Measurements from ENCODE around the gene HASPIN. TPM values are rescaled to one million over a fixed set of nuclear protein-coding genes. Genes with fewer than 3 reads are reported as not detected.

HASPIN gene
- polyA plus RNA-seq (ENCODE audit: insufficient read length in 10 of 10), result 1 to 10 TPM; 4.1 to 7.2 (median 5.7) TPM
- long read RNA-seq, donor 1, partial matches to known transcripts, result 0 of 1 reads
- long read RNA-seq, donor 1, other reads (novel, unspliced or antisense), result 0 of 1 reads
- long read RNA-seq, donor 2, result 0 reads
- long read RNA-seq, donor 3, result 0 reads
- long read RNA-seq, donor 4, partial matches to known transcripts, result 0 of 2 reads
- long read RNA-seq, donor 4, other reads (novel, unspliced or antisense), result 0 of 2 reads
- long read RNA-seq, donor 5, partial matches to known transcripts, result 0 of 4 reads
- long read RNA-seq, donor 5, other reads (novel, unspliced or antisense), result 0 of 4 reads
- long read RNA-seq, donor 6, partial matches to known transcripts, result 0 of 1 reads
- long read RNA-seq, donor 6, other reads (novel, unspliced or antisense), result 0 of 1 reads
- long read RNA-seq, donor 7, result 0 reads
- long read RNA-seq, donor 8, partial matches to known transcripts, result 0 of 4 reads
- long read RNA-seq, donor 8, other reads (novel, unspliced or antisense), result 0 of 4 reads
- long read RNA-seq, donor 9, result 0 reads

GRCh38 chr17:3723556-3724377 lies at the start of gene HASPIN:
Gene HASPIN (plus strand): TSS chr17:3723903. CDS start chr17:3723936, 33 bp downstream.
- DNase-seq, result peak; percentile 91 to 97 (median 94)

- DNase-seq, result no peak
These were observed 47.8 kb upstream of the HASPIN start for GRCh38 chr17:3675886-3676285.

- DNase-seq, result no peak
These were observed 45.4 kb upstream of the HASPIN start for GRCh38 chr17:3678095-3678820.

GRCh38 chr17:3678821-3679530 lies 44.7 kb upstream of the HASPIN start:
- DNase-seq, result no peak

- DNase-seq, result no peak
These were observed 44.1 kb upstream of the HASPIN start for GRCh38 chr17:3679531-3680126.

GRCh38 chr17:3681057-3681456 lies 42.6 kb upstream of the HASPIN start:
- no peak for DNase-seq

- no peak for DNase-seq
These were observed 42.1 kb upstream of the HASPIN start for GRCh38 chr17:3681565-3681964.

GRCh38 chr17:3682033-3682432 lies 41.7 kb upstream of the HASPIN start:
- no peak for DNase-seq

GRCh38 chr17:3683054-3683511 lies 40.6 kb upstream of the HASPIN start:
- no peak for DNase-seq

GRCh38 chr17:3685174-3685573 lies 38.5 kb upstream of the HASPIN start:
- no peak for DNase-seq

GRCh38 chr17:3688027-3688553 lies 35.6 kb upstream of the HASPIN start:
- peak in 1 of 3 donors; percentile 22 for DNase-seq

GRCh38 chr17:3688852-3689261 lies 34.8 kb upstream of the HASPIN start:
- no peak for DNase-seq

GRCh38 chr17:3689262-3690093 lies 34.2 kb upstream of the HASPIN start:
- no peak for DNase-seq

- DNase-seq, result peak in 1 of 3 donors; percentile 13
These were observed 33.5 kb upstream of the HASPIN start for GRCh38 chr17:3690094-3690715.

GRCh38 chr17:3691617-3692067 lies 32.1 kb upstream of the HASPIN start:
- DNase-seq, result no peak

GRCh38 chr17:3692346-3692745 lies 31.4 kb upstream of the HASPIN start:
- no peak for DNase-seq

GRCh38 chr17:3693141-3693540 lies 30.6 kb upstream of the HASPIN start:
- DNase-seq, result no peak

GRCh38 chr17:3693829-3694231 lies 29.9 kb upstream of the HASPIN start:
- DNase-seq, result no peak

Data from muscle of back (tissue), 13 donors.